GM21576 (cell line): ENCODE data around the gene ST6GAL1.

ENCODE experiments used
- ATAC-seq: cut with Tn5 transposase; IDR thresholded peaks from one replicate; pipeline ENCODE4 v1.9.1; 2021; ENCODE audit warnings: mild to moderate bottlenecking, moderate library complexity; ENCODE audit not compliant: unreplicated experiment

The ST6GAL1 gene

DNA sequence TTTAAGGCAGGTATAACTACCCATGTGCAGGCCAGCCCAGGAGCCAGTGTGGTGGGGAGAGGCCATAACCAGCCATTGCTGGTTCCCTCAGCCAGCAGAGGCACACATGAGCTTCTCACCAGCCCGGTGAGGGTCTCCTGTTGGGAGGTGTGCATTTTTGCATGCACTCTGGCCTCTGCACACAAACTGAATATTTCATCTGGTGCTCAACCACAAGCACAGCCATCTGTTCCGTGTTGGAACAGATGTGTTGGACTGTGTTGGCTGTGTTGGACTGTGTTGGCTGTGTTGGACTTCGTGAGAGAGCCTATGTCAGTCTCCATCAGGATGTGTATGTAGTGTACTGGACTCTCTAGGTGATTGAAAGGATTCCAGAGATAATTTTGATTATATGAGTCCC is 141.8 kb downstream of the ST6GAL1 start:
- ATAC-seq, result no peak

DNA sequence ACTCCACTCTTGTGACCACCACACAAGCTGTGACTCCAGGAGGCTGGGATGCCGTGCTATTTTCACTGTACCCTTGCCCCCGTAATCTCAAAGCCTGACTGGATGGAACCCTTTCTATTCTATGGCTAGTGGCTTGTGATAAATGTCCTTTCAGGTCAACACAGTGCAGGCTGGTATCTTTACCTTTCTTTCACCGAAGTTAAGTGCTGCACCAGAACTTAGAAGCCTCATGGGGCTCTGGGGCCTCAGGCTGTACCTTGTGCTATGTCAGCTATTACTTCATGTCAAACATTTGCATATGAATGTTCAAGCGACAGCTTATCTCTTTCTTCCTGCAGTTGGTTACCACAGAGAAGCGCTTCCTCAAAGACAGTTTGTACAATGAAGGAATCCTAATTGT is 142.2 kb downstream of the ST6GAL1 start:
- ATAC-seq, result no peak

DNA sequence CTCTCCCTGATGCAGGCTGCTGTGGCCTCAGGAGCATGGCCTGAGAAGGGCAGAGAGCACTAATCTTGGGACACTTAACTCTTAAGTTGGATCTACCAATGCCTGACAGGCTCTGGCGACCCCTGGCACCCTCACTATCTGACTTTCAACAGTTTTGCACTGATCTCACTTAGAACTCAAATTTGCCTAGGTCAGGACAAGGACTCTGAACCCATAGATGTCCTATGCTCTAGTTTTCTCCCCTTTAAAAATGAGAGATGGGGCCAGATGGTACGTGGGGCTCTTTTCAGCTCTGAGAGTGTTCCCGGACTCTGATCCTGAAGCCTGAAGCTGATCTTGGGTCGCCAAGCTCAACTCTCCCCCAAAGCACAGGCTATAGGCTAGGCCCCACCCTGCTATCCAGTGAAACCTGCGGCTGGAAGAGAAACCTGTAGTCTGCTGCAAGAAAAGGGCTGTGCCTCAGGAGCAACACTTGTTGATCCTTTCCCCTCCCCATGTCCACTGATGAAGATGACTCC is 143.3 kb downstream of the ST6GAL1 start:
- ATAC-seq, result no peak

DNA sequence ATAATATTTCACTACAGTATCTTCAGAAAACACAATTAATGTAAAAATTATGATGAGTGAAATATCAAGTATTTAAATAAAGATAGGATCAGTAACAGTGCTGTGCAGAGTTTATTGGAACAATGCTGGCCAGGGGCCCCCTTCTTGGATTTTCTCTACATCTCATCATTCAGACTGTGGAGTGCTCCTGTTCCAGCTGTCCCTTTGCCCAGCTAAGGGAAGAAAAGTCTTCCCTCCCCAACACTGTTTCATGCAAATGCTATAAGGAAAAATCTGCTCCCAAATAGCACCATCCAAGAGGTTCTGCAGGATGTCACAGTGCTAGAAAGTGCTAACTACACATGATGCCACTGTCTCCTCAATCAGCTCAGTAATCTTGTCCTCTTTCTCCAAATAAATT is 144.5 kb downstream of the ST6GAL1 start:
- no peak for ATAC-seq

DNA sequence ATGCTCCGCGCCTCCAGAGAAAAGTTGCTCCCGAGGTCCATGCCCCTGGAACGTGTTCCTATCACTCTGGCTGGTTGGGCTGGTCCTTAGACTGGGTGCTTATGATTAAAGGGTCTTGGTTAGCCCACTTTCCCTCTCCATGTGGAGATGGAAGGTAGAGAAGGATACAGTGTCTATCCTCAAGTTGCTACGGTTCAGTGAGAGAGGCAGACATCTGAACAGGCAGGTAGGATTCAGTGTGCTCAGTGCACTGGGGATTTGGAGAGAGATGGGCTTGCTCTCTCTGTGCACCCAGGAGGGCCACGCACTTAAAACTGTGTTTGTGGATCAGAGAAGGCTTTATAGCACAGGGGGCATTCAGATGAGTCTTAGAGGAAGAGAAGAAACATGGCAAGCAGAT is 146.0 kb downstream of the ST6GAL1 start:
- ATAC-seq, result no peak

DNA sequence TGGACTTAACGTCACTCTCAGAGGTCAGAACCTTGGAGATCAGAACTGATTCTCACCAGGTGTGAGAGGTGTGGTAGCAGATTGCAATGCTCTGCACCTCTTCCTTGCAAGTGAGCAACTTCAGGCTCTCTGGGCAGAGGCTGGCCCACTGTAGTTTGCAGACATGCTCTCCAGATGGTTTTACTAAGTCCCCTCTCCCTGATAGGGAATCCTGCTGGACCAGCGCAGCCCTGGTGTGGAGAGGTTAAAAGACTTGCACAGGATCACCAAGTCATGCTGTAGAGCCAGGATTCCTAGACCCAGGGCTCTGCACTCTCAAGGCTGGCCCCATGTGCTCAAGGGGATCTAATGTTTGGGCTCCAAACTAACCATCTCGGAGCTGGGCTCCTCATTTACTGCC is 146.8 kb downstream of the ST6GAL1 start:
- no peak for ATAC-seq

DNA sequence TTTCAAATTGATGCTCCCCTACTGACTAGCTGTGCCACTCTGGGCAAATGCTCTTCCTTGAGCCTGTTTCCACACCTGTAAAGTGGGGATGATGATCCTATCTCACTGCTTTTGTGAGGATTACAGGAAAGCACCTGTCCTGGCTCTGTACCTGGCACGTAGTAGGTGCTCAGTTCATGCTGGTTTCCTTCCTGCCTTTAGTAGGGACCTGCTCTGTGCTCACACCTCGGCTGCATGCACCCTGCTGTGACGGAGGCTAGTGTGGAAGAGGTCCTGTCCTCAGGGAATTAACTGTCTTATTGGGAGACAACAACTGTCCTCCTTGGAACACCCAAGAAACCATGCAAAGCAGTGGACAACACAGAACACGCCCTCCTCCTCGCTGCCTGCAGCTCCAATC is 147.2 kb downstream of the ST6GAL1 start:
- no peak for ATAC-seq

DNA sequence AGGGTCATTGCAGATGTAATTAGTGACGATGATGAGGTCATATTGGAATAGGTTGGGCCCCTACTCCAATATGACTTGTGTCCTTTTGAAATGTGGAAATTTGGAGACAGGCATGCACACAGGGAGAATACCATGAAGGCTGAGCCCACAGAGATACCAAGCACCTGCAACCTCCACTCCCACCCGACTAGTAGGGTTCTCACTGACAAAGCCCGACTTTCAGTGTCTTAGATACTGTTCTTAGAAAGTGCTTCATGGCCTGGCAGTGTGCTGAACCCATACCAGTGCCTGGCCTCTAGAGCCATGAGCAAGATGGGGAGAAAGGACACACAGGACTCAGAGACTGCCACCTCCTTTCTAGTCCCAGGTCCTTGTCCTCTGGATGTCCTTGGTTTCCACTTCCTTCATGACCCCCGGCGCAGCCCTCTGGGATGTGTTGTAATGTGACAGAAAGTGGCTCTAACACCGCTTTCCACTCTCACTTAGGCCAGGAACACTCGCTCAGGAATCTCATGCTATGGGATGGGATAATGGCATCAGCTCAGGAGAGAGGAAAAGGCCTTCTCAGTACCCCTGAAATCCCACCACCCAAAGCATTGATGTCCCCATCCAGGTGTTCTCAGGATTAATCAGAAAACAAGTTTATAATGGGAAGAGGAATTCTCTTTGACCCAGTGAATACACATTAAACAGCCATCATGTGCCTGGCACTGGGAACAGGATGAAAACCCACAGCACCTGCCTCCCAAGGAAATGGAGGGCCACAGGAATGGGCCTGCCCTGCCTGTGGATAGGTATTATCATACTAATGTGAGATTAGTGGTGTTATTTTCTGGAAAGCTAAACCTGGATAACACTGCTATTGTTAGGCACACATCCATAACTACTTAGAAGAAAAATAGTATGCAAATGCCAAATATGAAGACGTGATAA is 149.0 kb downstream of the ST6GAL1 start:
- ATAC-seq, result no peak

DNA sequence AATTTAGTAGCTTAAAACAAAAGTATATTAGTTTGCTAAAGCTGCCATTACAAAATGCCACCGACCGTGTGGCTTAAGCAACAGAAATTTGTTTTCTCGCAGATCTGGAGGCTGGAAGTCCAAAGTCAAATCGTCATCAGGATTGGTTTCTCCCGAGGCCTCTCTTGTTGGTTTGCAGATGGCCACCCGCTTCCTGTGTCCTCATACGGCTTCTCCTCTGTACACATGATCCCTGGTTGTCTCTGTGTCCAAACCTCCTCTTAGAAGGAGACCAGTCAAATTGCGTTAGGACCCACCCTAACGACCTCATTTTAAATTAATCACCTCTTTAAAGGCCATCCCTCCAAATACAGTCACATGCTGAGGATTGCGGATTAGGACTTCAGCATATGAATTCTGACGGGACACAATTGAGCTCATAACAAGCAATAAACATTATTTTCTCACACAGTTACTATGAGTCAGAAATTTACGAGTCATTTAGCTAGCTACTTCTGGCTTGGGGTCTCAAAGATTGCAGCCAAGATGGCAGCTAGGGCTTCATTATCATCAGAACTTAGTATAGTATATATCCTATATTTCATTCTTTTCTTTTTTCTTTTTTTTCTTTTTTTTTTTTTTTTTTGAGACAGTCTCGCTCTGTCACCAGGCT is 150.6 kb downstream of the ST6GAL1 start:
- ATAC-seq, result no peak

DNA sequence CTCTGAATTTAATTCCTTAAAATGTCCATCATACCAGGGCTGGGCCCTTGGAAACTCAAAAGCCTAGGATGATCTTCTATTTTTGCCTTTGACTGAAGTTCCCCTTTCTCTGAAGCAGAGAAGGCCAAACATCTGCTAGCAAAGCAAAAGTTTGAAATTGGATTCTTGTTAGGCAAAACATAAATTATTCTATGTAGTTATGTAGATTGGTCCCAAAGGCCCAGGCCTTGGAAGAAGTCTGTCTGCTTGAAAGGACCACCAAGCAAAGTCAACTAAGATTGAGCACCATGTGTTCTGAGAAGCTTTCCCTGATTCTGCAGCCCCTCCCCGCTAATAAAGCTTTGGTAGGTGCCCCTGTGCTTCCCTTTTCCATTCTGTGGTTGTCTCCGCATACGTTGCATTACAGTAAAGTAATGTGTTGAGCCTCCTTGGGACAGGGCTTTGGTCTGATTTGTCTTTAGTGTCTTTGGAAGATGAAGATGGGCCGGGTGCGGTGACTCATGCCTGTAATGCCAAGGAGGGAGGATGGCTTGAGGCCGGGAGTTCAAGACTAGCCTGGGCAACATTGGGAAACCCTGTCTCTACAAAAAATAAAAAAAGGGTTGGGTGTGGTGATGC is 152.5 kb downstream of the ST6GAL1 start:
- ATAC-seq, result no peak

DNA sequence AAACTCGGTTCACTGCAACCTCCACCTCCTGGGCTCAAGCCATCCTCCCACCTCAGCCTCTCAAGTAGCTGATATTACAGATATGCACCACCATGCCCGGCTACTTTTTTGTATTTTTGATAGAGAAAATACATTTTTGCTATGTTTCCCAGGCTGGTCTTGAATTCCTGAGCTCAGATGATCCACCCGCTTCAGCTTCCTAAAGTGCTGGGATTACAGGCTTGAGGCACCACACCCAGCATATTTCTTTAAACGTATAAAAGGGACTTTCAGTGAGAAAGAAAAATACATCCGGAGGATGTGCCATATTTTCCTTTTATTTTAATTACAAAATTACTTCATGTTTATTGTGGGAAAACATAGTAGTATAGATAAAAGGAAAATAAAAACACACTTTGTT is 153.8 kb downstream of the ST6GAL1 start:
- ATAC-seq, result no peak

DNA sequence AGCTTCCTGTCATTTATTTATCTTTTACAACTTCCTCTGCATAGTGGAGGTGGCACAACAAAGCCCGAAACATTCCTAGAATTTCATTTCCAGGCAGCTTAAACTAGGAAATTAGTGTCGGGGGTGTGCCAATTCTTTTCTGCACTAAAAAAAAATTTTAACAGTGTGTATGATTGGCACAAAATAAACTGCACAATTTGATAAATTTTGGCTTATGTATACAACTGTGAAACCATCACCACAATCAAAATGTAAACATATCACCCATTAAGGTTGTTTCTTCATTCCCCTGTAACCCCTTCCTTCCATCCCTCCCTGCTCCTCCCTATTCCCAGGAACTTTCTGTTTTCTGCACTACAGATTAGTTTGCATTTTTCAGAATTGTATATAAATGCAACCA is 154.3 kb downstream of the ST6GAL1 start:
- no peak for ATAC-seq

DNA sequence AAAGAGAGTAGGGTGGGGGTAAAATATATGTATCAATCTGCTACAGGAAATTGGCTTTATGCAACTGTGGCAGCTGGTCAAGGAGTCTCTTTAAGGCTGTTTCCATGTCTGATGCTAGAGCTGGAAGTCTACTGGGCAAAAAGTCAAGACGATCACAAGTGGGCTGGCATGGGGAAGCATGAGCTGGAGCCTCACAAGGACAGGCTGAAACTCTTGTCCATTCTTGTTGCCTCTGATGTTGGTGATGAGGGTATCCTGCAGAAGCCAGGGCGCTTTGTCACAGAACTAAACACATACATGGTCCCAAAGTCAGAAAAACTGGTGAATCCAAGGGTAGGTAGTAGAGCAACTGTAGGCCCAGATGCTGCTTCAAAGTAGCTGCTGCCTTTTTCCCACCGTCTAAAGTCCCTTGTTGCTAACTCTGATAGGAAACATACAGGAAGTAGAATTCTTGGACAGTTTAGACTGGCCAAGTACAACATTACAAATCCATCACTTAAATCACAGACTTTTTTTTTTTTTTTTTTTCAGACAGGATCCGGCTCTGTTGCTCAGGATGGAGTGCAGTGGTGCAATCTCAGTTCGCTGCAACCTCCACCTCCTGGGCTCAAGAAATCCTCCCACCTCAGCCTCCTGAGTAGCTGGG is 154.8 kb downstream of the ST6GAL1 start:
- ATAC-seq, result no peak

DNA sequence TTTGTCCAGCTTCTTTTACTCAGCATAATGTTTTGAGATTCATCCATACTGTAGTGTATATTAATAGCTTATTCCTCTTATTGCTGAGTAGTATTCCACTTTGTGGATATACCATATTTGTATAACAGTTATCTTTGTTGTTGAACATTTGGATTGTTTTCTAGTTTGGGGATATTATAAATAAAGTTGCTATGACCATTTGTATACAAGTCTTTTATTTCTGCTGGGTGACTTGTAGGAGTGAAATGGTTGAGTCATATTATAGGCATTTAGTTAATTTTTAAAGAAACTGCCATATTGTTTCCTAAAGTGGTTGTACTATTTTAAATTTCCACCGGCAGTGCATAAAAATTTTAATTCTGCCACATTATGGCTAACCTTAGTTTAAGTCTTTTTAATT is 155.6 kb downstream of the ST6GAL1 start:
- ATAC-seq, result no peak

DNA sequence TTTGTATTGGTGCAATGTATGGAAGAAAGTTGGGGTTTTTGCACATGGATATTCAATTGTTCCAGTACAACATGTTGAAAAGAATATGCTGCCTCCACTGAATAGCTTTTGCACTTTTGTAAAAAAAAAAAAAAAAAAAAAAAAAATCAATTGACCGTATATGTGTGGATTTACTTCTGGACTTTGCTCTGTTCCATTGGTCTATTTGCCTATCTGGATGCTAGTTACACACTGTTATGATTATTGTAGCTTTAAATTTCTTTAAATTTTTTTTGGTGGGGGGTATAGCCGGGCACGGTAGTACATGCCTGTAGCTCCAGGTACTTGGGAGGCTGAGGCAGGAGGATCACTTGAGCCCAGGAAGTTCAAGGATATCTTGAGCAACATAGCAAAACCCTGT is 156.5 kb downstream of the ST6GAL1 start:
- ATAC-seq, result no peak

DNA sequence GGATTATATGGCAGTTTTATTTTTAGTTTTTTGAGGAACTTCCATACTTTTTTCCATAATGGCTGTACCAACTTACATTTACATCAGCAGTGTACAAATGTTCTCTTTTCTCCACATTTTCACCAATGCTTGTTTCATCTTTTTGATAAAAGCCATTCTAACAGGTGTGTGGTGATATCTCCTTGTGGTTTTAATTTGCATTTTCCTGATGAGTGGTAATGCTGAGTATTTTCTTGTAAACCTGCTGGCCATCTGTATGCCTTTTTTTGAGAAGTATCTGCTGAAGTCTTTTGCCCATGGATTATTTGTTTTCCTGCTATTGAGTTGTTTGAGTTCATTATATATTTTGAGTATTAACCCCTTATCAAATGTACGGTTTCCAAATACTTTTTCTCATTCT is 158.4 kb downstream of the ST6GAL1 start:
- no peak for ATAC-seq

DNA sequence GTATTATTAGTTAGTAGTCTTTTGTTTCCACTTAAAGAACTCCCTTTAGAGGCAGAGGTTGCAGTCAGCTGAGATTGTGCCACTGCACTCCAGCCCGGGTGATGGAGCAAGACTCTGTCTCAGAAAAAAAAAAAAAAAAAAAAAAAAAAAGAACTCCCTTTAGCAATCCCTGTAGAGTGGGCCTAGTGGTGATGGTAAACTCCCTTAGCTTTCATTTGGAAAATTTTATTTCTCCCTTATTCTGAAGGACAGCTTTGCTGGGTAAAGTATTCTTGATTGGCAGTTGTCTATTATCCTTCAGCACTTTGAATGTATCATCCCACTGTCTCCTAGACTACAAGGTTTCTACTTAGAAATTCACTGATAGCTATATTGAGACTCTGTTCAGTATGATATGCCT is 163.0 kb downstream of the ST6GAL1 start:
- no peak for ATAC-seq

DNA sequence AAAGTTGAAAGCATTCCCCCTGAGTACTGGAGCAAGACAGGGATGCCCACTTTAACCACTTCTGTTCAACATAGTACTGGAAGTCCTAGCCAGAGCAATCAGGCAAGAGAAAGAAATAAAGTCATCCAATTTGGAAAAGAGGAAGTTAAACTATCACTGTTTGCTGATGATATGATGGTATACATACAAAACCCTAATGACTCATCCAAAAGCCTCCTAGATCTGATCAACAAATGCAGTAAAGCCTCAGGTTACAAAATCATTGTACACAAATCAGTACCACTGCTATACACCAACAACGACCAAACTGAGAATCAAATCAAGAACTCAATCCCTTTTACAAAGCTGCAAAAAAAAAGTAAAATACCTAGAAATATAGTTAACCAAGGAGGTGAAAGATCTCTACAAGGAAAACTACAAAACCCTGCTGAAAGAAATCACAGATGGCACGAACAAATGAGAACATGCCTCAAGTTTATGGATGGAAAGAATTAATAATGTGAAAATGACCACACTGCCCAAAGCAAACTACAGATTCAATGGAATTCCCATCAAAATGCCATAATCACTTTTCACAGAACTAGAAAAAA is 168.7 kb downstream of the ST6GAL1 start:
- ATAC-seq, result no peak

DNA sequence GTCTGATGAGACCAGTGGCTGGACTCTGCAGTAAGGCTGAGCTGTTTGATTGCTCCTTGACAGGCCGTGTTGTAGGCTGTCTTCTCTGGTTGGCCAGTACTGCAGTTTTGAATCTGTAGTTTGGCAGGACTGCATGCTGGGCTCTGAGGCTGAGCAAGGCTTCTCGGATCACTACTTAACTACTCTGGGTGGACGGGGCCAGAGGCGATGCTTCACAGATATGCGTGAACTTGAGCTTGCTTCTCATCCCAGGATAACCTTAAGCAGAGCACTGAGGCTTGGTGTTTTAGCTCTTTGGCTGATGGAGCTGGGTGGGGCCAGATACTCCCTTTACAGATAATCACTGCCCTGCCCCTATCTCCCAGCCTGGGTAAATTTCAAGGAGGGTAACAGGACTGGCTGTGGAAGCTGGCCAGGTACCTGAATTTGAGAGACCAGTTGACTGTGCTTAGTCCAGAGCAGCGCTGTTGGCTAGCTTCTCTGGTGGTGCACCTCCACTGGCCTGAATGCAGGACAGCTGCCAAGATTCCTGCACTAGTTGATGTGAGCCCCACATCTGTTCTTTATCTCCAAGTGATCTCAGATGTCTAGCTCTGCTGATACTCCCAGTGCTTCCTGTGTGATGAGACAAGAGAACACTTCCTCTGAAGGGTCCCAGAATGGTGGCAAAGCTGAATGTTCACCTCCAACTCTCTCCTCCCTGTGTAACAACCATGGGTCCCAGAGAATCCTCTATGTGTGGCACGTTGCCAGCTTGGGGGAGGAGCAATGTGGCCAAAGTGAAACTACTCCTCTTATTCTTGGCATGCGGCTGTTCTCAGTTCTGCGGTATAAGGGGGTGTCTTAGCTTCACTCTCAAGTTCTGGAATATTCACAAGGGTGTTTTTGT is 171.1 kb downstream of the ST6GAL1 start:
- no peak for ATAC-seq

DNA sequence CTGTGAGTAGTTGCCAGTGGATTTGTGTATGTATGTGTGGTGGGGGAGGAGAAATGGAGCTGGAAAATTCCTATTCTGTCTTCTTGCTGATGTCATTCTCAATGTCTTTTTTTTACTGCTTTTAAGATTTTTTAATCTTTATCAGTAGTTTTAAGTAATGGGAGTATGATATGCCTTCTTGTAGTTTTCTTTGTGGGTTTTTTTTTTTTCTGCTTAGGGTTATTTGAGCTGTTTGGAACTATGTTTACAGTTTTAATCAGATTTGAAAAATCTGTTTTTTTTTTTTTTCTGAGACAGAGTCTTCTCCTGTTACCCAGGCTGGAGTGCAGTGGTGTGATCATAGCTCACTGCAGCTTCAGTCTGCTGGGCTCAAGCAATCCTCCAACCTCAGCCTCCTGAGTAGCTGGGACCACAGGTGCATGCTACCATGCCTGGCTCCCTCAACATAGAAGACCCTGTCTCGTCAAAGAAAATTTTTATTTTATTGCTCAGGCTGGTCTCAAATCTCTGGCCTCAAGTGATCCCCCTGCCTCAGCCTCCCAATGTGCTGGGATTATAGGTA is 171.8 kb downstream of the ST6GAL1 start:
- no peak for ATAC-seq
